22Rv1 (cell line): Measurements from ENCODE around the gene KCNH6.

ENCODE experiments used
- ZFX ChIP-seq: fragments of 450-650 bp; IDR thresholded peaks from 2 replicates; pipeline ENCODE4 v1.6.1; 2017; ENCODE audit warnings: antibody characterized with exemption, borderline replicate concordance
- TF ChIP-seq, protein P1 (sequence below): fragments of 450-650 bp; IDR thresholded peaks from 2 replicates; pipeline ENCODE4 v1.5.1; 2017; ENCODE audit warnings: mild to moderate bottlenecking

DNA sequence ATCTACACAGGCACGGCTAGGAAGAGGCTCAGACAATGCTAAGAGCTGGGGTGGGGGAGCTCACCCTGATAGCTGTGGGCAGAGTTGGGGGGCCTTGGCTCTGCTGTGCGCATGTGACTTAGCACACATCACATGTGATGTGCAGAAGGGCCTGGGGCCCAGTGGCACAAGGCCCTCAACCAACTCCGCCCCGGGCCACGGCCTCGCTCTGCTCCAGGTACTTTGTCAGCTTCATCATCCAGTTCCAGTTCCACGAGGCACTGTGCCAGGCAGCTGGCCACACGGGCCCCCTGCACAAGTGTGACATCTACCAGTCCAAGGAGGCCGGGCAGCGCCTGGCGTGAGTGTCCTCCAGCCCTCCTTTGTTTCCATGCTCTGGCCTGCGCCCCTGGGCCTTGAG is 27.0 kb upstream of the KCNH6 start:
- no peak for TF ChIP-seq ZFX
- TF ChIP-seq, protein P1, sequence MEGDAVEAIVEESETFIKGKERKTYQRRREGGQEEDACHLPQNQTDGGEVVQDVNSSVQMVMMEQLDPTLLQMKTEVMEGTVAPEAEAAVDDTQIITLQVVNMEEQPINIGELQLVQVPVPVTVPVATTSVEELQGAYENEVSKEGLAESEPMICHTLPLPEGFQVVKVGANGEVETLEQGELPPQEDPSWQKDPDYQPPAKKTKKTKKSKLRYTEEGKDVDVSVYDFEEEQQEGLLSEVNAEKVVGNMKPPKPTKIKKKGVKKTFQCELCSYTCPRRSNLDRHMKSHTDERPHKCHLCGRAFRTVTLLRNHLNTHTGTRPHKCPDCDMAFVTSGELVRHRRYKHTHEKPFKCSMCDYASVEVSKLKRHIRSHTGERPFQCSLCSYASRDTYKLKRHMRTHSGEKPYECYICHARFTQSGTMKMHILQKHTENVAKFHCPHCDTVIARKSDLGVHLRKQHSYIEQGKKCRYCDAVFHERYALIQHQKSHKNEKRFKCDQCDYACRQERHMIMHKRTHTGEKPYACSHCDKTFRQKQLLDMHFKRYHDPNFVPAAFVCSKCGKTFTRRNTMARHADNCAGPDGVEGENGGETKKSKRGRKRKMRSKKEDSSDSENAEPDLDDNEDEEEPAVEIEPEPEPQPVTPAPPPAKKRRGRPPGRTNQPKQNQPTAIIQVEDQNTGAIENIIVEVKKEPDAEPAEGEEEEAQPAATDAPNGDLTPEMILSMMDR, result no peak
